GM15510 (cell line): ENCODE data around the gene NXPH4.

Experiments
- POLR2A ChIP-seq: IDR thresholded peaks from 3 replicates; pipeline ENCODE4 v1.6.1; 2011; ENCODE audit warnings: borderline replicate concordance; ENCODE audit not compliant: insufficient read length; ENCODE audit errors: extremely low read depth

NXPH4 gene

DNA sequence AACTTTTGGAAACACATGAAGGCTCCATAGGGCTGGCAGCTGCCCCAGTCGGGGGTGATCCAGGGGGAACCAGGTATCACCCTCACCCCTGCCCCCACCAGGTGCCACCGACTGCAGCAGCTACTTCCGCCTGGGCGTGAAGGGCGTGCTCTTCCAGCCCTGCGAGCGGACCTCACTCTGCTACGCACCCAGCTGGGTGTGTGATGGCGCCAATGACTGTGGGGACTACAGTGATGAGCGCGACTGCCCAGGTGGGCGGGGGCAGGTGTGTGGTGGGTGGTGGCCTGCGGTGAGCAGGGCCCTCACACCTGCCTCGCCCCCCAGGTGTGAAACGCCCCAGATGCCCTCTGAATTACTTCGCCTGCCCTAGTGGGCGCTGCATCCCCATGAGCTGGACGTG lies 22.3 kb upstream of the NXPH4 start:
- no peak for TF ChIP-seq POLR2A

- no peak for TF ChIP-seq POLR2A
Measured at GRCh38 chr12:57195186-57195585, 21.4 kb upstream of the NXPH4 start.

GRCh38 chr12:57195611-57196371 lies 20.8 kb upstream of the NXPH4 start:
- no peak for TF ChIP-seq POLR2A

GRCh38 chr12:57196439-57196838 lies 20.2 kb upstream of the NXPH4 start:
- no peak for TF ChIP-seq POLR2A

- TF ChIP-seq POLR2A, result no peak
Measured at GRCh38 chr12:57196956-57197355, 19.6 kb upstream of the NXPH4 start.

DNA sequence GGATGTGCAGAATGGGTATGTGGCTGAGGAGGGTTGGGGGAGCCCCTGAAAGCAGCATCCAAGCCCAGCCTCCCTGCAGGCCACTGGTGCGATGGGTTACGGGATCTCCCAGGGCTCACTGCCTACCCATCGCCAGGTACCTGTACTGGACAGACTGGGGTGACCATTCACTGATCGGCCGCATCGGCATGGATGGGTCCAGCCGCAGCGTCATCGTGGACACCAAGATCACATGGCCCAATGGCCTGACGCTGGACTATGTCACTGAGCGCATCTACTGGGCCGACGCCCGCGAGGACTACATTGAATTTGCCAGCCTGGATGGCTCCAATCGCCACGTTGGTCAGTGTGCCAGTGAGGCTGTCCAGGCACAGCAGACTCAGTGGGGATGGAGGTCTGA lies 18.3 kb upstream of the NXPH4 start:
- TF ChIP-seq POLR2A, result no peak

DNA sequence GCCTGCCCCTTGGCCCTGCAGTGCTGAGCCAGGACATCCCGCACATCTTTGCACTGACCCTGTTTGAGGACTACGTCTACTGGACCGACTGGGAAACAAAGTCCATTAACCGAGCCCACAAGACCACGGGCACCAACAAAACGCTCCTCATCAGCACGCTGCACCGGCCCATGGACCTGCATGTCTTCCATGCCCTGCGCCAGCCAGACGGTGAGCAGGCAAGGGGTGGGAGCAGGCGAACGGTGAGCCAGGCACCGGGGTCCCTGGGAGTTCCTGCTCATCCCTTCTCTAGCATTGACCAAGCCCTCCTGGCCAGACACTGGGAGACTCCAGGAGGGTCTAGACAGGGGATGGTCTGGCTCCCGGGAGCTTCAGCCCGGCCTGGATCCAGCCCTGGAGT lies 17.4 kb upstream of the NXPH4 start:
- no peak for TF ChIP-seq POLR2A

GRCh38 chr12:57200497-57200896 lies 16.1 kb upstream of the NXPH4 start:
- TF ChIP-seq POLR2A, result no peak

DNA sequence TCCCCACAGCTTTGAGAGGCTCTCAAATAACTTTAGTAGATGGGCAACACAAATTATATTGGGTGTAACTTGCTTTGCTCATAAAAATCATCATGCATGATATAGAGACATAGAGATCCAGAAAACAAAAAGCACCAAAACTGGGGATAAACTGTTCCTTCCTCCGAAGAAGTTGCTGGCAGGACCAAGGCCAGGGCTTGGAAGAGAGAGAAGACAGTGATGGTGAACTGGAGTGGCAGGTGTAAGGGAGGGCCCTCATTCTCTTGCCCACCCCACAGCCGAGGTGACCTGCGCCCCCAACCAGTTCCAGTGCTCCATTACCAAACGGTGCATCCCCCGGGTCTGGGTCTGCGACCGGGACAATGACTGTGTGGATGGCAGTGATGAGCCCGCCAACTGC lies 15.4 kb upstream of the NXPH4 start:
- no peak for TF ChIP-seq POLR2A

DNA sequence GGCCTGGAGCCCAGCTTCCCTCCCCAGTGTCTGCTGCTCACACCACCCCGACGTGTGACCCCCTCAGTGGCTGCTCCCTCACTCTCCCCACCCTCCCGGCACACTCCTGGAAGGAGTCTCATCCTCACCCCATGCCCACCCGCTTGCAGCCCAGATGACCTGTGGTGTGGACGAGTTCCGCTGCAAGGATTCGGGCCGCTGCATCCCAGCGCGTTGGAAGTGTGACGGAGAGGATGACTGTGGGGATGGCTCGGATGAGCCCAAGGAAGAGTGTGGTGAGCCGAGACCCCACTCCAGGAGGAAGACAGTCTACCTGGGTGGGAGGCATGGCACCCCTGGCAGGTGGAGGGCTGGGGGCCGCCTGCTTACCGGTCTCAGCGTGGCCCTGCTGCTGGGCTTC lies 15.0 kb upstream of the NXPH4 start:
- no peak for TF ChIP-seq POLR2A

DNA sequence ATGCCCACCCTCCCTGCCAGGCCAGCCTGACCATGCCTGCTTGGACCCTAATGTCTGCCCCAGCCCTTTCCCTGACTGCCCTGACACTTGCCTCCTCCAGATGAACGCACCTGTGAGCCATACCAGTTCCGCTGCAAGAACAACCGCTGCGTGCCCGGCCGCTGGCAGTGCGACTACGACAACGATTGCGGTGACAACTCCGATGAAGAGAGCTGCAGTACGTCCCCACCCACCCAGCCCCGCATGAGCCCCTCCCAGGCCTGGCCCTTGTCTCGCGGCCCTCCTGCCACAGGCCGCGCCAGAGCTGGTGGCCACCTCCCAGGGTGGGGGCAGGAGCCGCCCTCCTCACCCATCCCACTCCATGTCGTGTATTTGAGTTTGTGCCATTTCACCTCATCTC lies 14.3 kb upstream of the NXPH4 start:
- no peak for TF ChIP-seq POLR2A

DNA sequence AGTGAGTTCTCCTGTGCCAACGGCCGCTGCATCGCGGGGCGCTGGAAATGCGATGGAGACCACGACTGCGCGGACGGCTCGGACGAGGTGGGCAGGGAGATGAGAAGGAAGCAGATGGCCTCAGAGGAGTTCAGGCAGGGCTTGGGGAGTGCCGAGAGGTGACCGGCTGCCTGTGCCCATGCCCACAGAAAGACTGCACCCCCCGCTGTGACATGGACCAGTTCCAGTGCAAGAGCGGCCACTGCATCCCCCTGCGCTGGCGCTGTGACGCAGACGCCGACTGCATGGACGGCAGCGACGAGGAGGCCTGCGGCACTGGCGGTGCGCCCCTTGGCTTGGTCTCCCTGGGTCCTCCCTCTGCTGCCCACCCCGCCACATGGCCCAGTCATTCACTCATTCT lies 13.4 kb upstream of the NXPH4 start:
- TF ChIP-seq POLR2A, result no peak

DNA sequence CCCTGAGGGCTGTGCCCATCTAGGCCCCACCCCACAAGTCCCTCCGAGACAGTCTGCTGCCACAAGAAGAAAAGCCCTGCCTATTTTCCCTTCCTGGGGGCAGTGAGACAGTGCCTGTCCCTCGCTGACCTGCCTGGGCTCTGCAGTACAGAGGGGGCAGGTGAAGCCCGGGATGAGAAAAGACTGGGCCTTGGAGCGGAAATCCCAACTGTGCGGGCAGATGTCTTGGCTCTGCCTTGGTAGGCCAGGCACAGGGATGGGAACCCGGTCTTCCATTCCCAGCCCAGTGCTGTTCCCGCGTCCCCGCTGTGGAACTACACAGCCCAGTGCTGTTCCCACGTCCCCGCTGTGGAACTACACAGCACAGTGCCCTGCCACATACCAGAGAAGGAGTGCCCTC lies 12.8 kb upstream of the NXPH4 start:
- no peak for TF ChIP-seq POLR2A

DNA sequence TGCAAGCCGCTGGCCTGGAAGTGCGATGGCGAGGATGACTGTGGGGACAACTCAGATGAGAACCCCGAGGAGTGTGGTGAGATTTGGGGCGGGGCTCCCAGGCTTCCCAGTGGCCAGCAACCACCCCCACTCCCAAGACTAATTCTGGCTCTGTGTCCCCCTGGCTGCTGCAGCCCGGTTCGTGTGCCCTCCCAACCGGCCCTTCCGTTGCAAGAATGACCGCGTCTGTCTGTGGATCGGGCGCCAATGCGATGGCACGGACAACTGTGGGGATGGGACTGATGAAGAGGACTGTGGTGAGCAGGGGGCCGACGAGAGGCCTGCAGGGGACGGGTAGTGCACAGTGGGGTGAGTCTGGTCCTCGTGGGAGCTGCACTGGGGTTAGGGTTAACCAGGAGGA lies 12.1 kb upstream of the NXPH4 start:
- TF ChIP-seq POLR2A, result no peak

DNA sequence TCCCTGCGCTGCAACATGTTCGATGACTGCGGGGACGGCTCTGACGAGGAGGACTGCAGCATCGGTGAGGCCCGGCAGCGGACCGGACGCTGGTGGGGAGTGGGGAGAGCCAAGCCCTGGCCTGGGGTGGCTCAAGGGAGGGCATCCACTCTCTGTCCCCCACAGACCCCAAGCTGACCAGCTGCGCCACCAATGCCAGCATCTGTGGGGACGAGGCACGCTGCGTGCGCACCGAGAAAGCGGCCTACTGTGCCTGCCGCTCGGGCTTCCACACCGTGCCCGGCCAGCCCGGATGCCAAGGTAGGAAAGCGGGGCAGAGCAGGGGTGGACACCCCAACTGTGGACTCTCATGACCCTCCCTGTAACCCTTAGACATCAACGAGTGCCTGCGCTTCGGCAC lies 11.4 kb upstream of the NXPH4 start:
- TF ChIP-seq POLR2A, result no peak

- TF ChIP-seq POLR2A, result no peak
Measured at GRCh38 chr12:57205931-57206330, 10.7 kb upstream of the NXPH4 start.
